ENCODE data around the gene MGMT.

The MGMT gene

DNA sequence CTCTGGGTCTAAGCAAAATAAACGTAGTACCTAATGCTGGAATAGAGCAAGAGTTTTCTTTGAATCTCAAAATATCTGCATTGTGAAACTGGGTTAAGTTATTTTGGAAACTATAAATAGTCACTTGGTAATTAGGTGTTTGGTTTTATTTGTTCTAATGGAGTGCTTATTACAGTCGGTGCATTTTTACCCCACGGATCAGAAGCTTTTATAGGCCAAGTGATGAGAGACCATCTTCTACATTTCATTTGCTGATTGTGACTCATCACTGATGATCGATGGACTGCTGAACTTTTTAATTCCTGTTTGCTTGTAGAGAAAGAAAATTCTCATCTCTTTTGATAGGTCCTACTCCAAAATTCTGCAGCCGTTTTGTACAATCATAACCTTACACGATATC, 28.2 kb downstream of the MGMT start:
- DNase-seq (ENCODE audit: low spot score): no peak

DNA sequence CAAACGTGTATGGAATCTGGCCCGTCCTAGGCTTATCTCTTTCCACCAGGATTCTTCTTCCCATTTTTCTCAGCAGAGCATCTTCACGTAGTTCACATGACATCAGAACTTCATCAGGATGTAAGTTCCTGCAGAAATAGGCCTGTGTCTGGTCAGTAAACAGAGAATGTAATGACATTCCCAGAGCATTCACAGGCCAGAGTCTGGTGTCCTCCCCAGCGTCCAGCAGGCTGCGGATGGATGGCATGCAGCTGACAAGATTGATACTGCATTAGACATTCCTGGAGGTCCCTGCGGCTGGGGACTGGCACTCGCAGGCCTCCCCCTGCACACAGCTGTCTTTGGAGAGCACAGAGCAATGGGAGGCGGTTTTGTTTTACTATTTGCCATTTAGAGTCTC, 28.7 kb downstream of the MGMT start:
- no peak for DNase-seq (ENCODE audit: low spot score)

DNA sequence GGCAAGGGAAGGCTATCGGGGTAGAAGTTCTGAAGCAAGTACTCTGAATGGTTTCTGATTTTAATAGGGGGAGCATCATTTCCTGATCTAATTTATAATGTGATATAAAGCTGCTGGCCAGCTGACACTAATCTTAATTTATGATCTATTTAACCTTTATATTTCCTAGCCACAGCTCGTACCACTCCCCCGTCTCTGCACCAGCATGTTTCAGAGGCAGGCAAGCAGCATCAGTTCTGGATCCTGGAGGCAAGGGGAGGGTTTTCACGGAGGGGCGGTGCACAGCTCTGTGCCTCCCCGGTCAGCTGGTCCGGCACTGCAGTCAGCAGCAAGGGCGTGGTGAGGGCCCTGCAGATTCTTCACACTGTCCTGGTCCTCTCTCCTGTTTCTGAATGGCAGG, 30.0 kb downstream of the MGMT start:
- DNase-seq (ENCODE audit: low spot score): no peak

DNA sequence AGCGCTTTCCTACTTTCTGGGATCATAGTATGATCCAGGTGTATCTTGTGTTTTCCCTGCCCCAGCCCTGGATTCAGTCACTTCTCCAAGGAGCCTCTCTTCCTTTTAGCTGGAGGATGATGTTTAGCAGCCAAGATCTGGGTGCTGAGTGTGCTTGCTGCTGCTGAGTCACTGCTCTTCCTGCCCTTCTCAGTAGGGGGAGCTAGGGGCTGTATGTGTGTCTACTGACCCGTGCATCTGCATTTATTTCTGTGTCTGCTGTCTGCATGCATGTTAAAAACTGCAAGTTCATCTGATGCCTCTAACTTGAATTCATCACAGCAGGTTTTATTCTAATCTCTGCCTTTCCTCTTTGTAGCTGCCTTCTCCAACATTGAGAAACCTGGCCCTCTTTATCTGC, 31.6 kb downstream of the MGMT start:
- no peak for DNase-seq (ENCODE audit: low spot score)

DNA sequence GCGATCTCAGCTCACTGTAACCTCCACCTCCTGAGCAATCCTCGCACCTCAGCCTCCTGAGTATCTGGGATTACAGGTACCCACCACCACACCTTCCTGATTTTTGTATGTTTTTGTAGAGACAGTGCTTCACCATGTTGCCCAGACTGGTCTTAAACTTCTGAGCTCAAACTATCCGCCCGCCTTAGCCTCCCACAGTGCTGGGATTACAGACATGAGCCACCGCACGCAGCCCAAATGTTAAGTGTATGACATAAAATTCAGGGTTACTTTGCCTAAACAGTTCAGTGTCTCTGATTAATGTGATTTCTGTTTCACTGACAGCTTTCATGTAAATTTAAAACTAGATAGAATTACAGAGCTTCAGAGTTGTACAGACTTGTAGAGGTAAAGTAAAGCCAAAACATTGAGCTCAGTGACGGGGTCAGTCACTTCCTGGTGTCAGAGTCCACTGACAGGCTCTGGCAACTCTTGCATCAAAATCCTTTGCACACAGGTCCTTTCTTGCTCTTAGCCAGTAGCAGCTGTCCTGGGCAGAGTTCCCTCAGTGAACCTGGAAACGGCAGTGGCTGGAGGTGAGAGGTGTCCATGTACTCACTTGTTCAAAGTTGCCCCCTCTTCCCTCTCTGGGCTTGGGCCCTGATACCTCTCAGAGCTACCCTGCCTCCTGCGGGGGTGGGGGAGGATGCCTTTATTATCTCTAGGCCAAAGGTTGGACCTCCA, 33.7 kb downstream of the MGMT start:
- no peak for DNase-seq (ENCODE audit: low spot score)

DNA sequence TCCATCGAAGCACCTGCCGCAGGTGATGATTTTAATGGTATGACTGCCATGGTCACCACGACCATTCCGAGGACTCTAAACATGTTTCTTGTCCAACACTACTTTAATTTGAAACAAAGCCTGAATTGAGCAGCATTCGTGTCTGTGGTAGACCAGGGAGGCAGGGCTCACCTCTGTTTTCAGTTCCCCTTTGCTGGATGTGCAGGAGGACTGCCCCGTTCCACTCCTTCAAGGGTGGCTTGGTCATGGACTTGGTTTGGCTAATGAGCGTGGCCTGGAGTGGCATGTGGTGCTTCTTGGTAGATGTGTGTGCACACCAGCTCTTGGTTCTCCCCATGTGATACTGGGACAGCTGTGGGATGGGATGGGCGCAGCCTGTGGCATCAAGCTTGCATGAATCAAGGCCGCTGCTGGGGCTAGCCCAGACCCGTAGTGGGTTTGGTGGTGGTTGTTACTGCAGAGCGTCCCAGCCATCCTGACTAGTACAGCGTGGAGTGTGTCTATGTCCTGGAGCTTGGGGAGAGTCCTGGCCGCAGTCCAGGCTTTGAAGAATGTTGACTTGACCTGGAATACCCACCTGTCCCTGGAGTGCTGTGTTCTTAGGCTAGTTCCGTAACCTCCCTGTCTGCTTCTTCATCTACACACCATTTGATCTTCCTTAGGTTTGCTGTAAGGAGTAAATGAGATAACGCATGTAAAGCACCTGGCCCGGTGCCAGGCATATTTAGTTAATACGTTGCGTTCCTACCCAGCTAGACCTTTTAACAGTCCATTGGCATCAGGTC, 34.8 kb downstream of the MGMT start:
- no peak for DNase-seq (ENCODE audit: low spot score)

DNA sequence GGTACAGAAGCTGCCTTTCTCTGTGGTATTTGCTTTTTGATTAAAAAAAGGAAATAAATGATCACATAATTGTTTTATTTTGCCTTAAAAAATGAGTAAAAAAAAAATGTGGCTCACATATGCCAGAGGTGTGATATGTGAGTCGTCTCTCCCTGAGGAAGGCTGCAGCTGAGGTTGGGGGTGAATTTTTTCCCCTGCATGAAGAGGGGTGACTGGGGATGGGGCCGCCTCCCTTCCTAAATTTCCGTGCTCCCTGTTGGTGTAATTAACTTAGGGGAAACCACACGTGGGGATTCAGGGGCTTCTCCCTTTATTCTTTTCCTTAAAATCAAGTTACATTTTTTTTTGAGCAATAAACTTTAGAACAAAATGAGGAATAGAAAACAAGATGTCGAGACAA, 35.4 kb downstream of the MGMT start:
- no peak for DNase-seq (ENCODE audit: low spot score)

DNA sequence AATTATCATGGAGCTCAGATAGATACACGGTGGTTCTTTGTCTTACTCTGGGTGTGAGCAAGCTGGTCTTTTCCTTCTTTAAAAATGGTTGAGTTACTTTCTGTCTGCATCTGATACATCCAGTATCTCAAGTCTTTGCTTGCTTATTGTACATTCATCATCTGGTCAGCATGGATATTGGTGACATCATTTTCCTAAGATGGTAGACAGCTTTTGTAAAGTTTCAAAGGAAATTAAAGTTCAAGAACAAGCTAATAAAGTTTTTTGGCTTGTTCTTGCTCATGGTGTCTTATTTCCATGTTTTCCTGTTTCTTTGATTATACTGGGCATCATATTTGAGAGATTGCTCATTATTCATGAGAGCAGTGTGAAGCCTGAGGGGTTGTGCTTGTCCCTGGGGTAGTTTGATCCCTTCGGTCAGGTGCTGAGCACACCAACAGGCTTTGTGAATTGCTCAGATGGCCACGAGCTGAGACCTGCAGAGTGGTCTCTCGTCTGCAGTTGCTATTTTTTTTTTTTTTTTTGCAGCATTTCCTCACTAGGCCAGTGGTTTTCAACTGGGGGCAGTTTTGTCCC, 38.5 kb downstream of the MGMT start:
- no peak for DNase-seq (ENCODE audit: low spot score)

DNA sequence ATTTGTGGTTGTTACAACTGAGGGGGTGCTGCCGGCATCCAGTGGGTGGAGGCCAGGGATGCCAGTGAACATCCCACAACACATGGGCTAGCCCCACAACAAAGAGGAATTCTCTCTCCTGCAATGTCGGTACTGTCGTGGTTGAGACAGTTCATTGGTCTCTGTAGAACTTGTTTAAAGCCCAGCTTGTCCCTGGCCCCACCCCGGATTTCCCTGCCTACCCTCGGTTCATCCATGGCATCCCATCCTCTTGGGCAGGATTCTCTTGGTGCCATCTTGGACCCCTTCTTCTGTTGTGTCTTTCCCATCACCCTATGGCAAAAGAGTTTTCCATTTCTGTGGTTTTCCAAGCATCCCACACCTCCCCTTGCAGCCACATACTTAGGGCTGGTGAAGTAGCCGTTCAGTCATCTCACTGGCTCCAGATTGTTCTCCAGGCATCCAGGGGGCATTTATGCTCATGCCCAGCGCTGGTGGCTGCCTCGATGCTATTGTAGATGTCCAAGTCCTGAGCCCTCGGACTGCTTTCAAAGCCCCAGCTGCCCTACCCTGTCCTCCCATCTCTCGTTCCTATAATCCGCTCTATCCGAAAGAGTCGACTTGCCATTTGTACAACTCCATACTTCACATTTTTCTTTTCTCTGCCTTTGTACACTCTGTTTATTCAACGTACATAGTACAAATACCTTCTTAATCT, 39.2 kb downstream of the MGMT start:
- no peak for DNase-seq (ENCODE audit: low spot score)

DNA sequence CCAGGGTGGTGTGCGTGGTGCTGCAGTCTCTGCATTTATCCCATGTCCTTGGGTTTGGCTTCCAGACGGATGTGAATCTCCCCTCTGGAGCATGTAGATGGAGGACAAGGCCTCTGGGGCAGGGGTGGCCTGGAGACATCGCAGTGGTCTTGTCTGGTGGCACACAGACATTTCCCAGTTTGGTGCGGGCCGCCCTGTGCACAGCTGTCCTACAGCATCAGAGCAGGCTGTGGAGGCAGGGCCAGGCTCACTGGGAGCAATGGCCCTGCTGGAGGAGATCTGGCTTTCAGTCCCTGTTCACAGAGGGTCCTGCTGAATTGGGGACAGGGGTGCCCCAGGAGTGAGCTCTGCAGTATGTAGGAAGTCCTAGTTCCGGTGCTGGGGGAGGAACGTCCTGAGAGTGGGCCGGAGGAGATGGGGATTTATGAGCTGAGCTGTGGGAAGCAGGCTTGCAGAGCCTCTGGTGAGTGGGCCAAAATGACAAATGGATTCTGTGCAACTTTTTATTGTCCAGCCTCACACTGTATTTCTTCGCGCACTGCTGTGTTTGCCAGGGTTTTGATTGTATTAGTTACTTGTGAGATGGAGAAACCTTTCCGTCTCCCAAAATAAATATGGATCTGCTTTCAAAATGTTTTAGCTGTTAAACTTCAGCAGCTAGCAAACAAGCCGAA, 40.3 kb downstream of the MGMT start:
- DNase-seq (ENCODE audit: low spot score): no peak

DNA sequence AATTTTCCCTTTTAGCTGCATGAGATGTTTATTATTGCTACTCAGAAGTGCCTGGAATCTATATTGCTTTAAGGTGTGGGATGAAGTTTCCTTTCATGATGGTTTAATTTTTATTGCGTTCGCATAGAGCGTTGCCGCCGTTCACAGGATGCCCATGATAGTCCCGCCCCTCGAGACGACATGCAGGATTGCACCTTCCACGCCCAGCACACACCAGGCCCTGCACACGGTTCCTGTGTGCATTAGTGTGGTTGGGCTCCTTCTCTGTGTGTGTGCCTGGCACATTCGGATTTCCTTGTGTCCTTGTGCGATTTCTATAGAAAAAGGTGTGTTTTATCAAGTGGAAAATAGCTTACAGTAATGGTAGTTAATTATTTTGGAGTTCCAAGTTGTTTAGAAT, 42.1 kb downstream of the MGMT start:
- DNase-seq (ENCODE audit: low spot score): no peak

DNA sequence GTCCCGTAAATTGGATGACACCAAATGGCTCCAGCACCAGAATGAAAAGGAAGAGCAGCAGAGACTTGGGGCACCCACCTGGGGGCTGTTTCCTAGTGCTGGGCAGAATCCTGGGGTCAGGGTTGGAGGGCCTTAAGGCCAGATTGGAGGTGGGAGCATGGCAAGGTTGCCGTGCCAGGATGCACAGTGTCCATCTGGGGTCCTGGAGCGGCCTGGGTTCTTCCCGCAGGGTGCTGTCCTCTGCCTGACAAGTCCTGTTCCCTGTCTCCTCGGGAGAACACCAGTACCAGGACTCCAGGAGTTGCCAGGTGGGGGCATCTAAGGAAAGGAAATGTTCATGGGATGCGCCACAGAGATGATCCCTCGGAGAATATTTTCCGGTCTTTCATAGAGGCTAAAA, 42.8 kb downstream of the MGMT start:
- no peak for DNase-seq (ENCODE audit: low spot score)

DNA sequence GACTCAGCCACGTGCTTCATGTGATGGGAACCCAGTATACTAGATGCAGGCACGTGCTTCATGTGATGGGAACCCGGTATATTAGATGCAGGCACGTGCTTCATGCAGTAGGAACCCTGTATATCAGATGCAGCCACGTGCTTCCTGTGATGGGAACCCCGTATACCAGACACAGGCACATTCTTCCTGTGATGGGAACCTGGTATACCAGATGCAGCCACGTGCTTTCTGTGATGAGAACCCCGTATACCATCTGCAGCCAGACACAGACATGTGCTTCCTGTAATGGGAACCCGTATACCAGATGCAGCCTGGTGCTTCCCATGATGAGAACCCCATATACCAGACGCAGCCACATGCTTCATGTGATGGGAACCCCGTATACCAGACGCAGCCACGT, 44.0 kb downstream of the MGMT start:
- DNase-seq (ENCODE audit: low spot score): no peak

DNA sequence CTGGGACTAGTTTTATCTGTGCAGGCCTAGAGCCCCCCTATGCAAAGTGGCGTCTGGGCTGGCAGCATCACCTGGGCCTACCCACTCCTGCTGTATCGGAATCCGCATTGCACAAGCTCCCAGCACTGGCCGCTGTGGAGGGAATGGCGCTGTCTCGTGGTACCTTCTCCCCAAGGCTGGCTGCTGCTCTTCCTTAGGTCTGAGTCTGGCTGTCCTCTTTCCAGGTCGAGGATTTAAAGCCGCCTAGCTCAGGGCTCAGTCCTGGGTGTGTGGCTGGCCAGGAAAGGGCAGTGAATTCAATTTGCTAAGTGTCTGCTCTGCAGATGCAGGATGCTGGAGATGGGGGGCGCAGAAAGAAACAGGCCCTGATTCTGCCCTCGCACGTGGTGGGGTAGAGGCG, 44.7 kb downstream of the MGMT start:
- no peak for DNase-seq (ENCODE audit: low spot score)

DNA sequence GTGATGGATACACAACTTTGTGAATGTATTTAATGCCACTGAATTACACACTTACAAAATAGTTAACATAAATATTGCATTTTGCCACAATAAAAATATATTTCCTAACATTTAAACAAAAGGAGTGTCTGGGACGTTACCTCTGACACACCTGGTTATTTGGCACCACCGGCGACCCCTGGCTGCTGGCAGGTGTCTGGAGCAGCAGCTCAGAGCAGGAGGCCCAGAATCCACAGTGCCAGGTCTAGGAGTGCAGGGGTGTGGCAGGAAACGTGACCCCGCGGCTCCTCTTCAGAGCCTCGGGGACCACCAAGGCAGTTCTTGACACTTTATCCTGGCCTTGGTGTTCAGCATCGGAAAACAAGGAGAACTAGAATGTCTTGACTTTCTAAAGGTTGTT, 46.3 kb downstream of the MGMT start:
- DNase-seq (ENCODE audit: low spot score): no peak

DNA sequence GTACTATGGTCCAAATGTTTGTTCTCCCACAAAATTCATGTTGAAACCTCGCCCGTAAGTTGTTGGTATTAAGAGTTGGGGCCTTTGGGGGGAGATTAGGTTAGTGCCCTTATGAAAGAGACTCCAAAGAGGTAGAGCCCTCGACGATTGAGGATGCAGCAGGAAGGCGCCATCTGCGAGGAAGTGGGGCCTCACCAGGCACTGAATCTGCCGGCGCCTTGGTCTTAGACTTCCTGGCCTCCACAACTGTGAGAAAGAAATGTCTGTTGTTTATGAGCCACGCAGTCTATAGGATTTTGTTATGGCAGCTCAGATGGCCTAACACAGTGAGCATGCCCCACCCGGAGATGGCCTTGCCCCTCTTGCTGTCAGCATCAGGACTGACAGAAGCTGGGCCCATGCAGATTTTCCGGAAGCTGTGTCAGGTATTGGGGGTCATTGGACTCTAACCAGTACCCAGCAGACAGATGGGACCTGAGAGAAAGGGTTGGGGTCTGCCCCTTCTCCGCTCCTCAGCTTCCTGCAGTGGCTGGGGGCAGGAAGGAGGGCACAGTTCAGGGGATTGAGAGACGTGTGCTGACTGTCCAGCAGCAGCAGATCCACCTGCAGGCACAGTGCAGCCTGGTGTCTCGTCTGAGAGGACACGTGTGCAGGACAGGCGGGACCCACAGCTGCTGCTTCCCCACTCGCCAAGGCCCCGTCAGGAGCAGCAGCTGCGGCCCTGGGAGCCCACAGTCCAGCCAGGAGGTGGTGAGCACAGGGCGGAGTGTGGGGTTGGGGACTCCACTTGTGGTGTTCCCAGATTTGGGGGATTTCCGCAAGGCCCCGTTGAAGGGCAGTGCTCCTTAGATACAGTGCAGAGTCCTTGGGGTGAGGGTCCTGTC, 47.8 kb downstream of the MGMT start:
- no peak for DNase-seq (ENCODE audit: low spot score)

DNA sequence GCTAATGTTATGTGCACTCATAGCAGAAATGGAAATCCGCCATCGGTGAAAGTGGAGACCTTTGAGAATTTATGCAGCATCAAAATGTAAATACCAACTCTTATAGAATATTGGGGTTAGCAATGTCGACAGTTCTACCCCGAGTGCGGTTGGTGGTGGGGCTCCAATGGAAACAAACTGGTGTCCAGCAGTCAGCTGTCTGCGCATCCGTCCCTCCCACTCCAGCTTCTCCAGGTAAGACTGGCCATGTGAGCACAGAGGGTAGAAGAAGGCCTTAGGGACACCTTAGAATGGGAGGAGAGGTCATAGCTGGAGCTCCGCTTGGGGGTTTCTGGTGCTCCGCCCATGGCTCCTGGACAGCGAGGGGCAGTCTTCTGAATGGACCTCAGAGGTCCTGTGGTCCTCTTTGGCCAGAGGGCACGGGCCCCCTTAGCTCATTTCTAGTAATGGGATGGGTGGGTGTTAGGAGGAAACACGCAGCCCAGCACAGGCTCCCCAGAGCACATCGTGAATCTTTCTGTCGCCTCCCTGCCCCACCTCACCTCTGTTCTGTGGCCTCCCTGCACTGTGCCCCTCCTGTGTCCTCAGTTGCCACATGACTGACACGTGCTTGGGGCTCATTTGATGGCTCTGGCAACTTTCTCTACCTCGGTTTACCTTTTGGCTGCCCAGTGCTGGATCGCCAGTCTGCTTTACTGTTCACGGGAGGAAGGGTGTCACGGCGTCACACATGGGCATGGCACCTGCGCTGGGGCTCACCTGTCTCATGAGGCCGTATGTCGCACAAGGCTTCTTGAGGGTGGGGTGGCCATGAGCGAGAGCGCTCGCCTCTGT, 50.0 kb downstream of the MGMT start:
- DNase-seq (ENCODE audit: low spot score): no peak

DNA sequence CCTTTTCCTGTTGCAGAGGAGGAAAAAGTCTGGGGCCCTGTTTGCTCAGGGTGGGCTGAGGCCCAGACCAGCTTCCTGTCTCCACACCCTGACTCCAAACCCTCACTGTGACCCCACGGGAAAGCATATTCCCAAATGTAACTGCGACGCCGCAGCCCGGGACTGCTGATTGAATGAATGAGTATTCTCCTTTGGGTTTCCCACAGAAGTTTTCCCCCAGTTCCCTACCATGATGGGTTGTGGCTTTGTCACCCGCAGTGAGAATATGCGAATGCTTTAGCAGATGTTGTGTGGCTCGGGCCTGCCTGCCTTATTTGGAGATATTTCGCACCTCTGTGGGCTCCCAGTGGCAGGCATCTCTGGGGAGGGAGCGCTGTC, 50.6 kb downstream of the MGMT start:
- no peak for DNase-seq (ENCODE audit: low spot score)

DNA sequence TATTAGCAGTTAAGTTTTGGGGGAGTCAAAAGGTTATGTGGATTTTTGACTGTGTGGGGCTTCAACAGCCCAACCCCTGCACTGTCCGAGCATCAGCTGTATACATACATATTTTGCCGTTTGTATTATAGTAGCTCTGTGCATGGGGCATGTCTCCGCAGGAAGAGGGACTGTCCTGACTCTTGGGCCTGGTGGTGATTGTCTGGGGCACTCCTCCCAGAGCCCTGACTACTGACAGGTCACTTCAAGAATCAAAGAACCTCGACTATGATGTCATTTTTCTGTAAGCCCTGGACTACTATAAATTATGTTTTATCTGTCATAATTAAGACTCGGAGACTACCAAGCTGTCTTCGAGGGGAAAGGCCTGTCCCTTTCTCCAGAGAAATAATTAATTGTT, 51.8 kb downstream of the MGMT start:
- DNase-seq (ENCODE audit: low spot score): no peak

DNA sequence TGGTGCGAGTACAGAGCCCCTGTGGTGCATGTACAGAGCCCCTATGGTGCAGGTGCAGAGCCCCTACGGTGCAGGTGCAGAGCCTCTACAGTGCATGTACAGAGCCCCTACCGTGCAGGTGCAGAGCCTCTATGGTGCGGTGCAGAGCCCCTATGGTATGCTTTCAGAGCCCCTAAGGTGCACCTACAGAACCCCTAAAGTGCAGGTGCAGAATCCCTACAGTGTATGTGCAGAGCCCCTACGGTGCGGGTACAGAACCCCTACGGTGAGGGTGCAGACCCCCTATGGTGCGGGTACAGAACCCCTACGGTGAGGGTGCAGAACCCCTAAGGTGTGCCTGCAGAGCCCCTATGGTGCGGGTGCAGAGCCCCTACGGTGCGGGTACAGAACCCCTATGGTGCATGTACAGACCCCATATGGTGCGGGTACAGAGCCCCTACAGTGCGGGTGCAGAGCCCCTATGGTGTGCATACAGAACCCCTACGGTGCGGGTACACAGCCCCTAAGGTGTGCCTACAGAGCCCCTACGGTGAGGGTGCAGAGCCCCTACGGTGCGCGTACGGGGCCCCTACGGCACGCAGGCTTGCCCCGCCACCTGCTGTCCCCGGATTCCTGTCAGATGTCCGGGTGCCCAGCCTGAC, 53.5 kb downstream of the MGMT start:
- DNase-seq (ENCODE audit: low spot score): no peak

Measured in LoVo (cell line).